HG03064 (cell line): ENCODE data around the gene SMYD3.
"Not testable (repeated sequence)": the region's sequence is repeated elsewhere in the genome, so short reads cannot be mapped to it uniquely, and the experiment has no call there.

ENCODE experiments used
- ATAC-seq: cut with Tn5 transposase; IDR thresholded peaks from one replicate; pipeline ENCODE4 v1.9.1; 2021; ENCODE audit warnings: low read depth; ENCODE audit not compliant: unreplicated experiment

The SMYD3 gene

DNA sequence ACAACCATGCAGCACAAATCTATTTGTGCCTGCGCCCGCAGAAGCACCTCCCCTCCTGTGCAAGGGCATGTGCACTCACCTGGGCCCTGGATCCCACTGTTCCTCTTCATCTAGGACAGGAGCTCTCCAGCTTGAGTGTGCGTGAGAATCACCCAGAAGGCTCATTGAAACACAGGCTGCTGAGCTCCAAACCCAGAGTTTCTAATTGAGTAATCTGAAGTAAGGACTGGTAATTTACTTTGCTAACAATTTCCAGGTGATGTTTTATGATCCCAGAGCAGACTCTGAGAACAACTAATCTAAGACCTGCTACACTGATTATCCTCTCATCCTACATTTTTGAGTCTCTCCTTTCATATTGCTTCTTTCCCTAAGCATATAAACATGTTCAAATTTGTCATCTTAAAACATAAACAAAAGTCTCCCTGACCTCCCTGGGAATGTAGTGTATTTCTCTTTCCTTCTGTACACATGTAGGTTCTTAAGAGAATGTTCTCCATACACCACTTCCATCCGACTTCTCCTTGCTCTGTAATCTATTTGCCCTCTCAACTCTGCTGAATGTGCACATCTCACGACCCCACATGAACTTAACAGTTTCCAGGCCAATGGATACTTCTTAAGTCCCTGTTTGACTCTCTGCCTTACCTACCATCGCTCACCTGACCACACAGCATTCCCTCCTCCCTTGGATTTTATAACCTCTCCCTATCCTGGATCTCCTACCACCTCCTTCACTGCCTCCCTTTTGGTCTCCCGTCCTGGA lies 522.5 kb downstream of the SMYD3 start:
- ATAC-seq = no peak

DNA sequence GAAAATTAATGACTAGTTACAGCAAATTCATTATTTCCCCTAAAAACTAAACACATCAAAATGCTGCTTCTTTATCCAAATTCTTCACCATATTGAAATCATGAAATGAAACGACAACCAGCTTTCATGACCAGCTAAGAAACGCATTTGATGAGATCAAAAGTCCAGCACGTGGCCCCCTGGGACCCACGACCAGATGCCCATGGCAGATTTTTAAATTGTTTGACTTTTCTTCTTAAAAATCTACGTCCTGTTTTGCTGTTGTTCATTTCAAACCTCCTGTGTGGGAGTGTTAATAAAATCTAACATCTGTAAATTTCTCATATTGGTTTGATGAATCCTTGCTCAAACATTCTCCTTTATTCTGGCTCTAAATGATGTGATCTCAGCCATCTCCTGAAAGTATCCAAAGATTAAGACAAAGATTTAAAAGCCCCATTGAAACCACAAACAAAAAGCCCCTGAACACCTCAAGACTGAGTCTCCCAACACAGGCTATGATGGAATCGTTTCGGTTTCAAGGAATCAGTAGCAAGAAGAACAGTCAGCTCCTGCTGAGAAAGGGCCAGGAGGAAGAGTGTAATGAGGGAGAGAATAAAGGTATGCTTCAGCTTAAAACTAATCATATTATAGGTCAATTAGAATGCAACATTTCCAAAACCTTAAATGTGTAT lies 523.6 kb downstream of the SMYD3 start:
- no peak for ATAC-seq

DNA sequence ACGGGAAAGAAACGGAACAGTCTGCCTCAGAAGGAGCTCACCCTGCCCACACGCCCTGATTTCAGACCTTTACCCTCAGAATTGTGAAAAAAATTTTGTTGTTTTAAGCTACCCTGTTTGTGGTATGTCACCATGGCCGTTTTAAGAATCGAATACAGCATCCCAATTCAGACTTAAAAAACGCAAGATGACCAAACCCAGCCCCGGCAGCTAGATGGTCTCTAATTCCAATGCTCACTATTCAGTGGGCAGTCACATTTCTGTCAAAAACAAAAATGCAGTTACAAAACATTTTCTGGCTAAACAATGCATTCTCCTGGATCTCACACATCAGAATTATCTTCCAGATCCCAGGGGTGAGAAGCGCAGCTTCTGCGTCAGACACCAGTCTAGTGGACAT lies 527.5 kb downstream of the SMYD3 start:
- no peak for ATAC-seq

DNA sequence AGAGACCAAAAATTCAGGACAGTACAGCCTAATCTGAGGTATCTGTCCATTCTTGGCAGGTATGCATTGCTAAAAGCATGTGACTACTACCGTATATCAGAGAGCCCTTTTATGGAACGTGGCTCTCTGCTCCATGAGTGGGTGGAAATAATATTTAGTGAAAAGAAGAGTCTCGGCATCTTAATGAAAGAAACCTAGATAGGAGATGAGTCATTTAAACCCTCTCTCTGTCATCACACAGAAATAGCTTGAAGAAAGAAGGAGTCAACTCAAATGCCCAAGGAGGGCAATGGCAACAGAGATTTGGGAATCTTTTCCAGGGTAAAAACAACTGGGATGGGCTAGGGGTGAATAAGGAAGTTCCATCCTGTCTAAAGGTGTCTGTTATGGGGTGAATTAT lies 528.2 kb downstream of the SMYD3 start:
- ATAC-seq = no peak

DNA sequence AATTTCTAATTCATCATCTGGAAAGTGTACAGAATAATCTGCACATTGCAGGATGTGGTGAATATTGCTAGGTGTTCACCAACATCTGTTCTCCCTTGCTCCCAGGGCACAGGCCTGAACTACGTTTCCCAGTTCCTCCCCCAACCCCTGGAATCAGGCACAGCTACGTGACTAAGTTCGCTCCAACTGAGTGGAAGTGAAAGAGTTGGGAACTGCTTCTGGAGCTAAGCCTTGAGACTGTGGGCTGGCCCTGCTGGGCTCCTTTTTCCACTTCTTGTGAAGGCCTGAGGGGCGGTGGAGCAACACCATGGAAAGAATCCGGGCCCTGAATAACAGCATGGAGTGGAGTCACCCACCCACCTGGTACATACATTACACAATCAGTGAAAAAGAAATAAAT lies 534.6 kb downstream of the SMYD3 start:
- ATAC-seq = no peak

DNA sequence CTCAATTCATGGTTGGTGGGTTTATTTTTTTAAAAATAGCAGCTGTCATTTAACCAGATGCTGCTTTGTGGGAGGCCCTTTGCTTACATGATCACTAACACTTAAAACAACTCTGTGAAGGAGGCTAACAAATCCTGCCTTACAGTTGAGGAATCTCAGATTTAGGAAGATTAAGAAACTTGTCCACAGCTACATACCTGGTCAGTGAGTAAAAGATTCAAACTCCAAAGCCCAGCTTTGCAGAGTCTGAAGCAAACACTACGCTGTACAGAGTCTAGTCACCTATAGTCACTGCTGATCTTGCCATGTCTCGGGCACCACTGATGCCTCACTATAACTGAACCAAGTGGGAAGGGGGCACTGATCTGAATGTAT lies 535.4 kb downstream of the SMYD3 start:
- ATAC-seq = no peak

DNA sequence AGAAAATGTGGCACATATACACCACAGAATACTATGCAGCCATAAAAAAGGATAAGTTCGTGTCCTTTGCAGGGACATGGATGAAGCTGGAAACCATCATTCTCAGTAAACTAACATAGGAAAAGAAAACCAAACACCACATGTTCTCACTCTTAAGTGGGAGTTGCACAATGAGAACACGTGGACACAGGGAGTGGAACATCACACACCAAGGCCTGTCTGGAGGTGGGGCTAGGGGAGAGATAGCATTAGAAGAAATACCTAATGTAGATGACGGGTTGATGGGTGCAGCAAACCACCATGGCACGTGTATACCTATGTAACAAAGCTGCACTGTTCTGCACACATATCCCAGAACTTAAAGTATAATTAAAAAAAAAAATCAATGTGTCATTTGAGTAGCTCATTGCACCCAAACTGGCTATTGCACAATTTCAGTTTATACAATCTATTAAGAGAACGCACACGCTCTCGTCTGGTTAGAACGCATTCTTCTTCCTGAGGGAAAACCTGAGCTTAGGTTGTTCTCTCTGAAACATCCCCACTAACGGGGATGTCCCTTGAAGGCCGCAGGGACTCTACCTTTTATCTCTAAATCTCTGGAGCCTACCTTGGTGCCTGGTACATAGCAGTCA lies 535.9 kb downstream of the SMYD3 start:
- ATAC-seq = not testable (repeated sequence)

DNA sequence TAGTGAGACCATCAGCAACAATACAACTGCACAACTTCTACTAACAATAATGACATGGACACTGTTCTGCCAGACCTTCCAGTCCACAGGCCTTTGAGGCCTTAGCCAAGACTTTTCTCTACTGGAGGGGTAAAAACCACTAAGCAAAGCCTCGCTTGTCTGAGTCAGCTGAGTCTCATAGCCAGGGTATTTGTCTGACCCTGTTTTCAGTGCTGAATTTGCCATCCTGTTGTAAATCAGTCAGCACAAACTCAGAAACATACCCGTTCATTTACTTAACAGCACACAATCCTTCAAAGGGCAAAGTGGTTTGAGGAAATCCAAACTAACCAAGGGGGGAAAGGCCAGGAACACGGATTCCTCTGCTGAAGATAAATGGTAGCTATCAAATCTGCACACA lies 537.8 kb downstream of the SMYD3 start:
- no peak for ATAC-seq

DNA sequence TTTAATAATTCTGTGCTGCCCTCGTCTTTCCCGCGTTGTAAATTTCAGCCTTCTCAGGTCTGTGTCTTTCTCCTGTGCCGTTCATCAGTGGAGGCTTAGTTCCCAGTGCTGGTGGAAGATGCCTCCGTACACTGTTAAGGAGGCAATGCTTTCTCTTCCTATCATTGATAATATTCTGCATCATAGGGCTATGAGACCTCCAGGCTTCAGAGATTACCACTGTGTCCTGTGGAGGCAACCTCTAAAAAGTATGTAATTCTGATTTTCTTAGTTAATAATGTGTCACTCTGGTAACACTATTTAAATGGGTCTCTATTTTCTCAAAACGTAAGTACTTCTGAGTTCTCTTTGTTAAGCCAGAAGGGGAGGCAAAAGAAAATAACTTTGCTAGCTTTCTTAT lies 538.3 kb downstream of the SMYD3 start:
- ATAC-seq = no peak

DNA sequence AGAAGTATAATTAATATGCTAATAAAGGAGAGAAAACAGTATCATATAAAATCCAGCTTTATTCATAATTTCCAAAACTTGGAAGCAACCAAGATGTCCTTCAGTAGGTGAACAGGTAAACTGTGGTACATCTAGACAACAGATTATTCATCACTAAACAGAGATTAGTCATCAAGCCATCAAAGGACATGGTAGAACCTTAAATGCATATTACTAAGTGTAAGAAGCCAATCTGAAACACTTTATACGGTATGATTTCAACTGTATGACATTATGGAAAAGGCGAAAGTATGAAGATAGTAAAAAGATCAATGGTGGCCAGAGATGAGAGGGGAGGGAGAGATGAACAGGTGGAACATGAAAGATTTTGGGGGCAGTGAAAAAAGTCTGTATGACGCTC lies 541.7 kb downstream of the SMYD3 start:
- no peak for ATAC-seq

DNA sequence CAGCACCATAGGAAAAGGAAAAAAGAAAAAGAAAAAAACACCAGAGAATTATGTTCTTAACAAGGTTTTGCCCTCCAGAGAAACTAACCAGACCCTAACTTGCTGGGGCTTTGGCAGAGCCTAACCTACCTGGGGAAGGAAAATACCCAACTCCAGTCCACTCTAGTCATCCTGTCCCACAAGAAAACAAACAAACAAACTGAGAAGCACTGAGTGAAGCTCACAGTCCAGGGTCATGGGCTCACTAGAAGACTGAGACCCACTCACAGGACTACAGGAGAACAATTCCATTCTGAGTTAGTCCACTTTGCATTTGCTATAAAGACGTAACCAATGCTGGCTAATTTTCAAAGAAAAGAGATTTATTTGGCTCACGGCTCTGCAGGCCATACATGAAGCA lies 543.4 kb downstream of the SMYD3 start:
- no peak for ATAC-seq

DNA sequence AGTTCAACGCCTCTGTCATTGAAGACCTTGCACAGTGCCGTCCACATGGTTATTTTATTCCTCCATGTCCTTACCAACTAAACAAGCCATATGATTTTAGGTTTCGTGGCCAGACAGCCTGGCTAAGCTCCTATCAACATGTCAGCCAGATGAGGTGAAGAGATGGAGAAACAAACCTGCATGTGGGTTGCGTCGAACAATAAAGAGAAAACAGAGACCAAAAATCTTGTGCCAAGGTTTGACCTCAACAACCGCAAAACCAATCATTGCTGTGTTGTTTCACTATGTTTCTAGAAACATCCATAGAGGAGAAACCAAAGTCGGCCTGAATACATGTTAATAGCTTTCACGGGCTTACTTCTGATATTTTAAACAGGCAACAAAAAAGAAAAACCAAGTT lies 544.6 kb downstream of the SMYD3 start:
- ATAC-seq = no peak

DNA sequence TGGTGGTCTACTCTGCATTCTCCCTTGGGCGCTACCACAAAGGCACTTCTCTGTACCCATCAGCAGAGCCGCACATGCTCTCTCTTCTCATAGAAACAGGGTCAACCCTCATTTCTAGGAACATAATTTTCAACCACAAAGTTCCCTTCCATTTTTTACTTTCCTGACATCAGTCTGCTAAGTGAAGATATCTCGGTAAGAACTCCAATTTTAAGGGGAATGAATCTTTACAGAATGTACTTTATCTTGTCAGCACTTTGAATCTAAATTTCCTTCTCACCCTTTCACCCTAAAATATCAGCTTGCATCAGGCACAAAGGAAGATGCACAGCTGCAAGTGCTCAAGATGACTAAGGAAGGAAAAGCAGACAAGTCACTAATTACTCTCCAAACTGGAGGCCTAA lies 545.9 kb downstream of the SMYD3 start:
- ATAC-seq = no peak

DNA sequence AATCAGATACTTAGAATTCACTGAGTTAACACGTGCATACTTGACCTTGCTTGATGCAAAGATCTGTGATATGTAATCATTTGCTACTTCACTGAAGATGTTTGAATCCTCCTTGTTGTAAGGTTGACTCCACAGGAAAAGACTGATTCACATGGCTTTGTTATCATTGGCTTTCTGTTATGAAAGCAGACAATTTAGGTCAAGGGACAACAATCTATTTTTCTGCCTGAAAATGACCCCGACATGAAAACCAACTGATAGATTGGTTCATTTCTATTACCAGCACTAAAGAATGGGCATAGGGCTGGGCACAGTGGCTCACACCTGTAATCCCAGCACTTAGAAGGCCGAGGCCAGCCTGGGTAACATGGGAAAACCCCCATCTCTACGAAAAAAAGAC lies 546.9 kb downstream of the SMYD3 start:
- ATAC-seq = no peak

DNA sequence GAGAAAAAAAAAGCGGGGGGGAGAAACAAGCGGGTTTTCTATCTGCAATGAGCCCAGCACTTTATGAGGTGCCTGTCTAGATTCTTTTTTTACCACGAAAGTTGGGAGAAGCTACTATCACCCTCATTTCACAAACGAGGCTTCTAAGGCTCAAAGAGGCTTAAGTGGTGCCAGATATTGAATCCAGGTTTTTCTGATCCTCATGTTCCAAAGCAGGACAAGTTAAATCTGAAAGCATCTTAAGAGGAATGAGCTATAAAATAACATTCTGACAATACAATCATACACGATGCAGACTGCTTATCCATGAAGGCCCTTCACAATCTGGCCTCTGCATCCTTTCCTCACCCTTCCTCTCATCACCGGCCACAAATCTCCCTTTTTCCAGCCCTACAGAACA lies 549.1 kb downstream of the SMYD3 start:
- ATAC-seq = no peak

DNA sequence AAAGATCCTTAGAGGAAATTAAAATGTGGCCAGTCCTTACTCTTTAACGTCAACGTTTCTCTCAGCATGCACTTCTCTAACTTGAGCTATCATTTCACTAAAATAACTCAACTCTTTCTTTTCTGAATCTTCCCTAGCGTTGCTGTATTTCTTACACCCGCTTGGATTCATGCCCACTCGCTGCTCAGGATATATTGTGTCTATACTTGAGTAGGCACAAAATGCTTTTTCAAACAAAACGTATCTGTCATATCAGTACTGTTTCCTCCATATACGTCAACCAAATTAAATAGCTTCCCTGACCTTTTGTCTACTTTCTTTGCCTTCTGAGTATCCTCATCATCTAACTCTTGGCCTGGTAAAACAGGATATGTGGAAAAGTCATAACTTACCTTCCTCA lies 549.7 kb downstream of the SMYD3 start:
- no peak for ATAC-seq

DNA sequence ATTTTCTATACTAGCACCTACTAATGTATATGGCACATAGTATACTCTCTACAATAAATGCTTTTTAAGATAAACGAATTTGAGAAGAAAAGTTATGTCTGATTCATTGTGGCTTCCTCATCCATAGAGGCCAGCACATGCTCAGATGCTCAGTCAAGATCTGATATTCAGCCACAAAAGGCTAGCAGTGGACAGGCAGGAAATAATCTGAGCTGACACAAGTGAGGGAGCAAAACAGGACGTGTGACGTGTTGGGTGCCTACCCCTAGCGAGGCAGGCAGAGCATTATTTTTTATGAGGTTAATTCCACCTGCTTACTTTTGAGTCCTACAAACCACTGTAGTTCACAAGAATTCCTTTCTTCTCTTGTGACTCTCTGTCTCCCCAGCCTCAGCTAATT lies 550.9 kb downstream of the SMYD3 start:
- no peak for ATAC-seq

DNA sequence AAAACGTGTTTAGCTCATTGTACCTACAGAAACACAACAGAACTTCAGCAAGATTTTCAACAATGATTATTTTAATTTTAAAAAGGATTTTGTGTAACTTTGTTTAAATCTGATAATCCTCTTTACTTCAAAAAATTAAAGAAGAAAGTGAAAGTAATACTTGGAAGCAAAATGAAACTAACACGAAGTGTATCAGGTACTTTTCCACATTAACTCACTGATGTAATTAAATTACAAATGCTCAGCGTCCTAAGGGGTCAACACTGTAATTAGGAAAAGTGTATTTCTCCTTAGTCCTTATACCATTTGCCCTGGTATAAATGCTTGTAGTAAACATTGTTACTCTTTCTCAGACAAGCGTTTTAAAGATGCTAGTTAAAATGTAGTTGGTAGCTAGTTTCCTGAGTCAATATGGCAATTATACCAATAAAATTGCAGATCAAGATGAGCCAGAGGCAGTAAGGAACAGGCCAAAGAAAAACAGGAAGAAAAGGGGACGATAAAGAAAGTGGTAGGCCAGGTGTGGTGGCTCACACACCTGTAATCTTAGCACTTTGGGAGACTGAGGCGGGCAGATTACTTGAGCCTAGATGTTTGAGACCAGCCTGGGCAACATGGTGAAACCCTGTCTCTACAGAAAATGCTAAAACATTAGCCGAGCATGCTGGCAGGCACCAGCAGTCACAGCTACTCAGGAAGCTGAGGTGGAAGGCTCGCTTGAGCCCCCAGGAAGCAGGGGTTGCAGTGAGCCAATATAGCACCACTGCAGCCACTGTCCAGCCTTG lies 553.0 kb downstream of the SMYD3 start:
- peak; percentile 53 for ATAC-seq

DNA sequence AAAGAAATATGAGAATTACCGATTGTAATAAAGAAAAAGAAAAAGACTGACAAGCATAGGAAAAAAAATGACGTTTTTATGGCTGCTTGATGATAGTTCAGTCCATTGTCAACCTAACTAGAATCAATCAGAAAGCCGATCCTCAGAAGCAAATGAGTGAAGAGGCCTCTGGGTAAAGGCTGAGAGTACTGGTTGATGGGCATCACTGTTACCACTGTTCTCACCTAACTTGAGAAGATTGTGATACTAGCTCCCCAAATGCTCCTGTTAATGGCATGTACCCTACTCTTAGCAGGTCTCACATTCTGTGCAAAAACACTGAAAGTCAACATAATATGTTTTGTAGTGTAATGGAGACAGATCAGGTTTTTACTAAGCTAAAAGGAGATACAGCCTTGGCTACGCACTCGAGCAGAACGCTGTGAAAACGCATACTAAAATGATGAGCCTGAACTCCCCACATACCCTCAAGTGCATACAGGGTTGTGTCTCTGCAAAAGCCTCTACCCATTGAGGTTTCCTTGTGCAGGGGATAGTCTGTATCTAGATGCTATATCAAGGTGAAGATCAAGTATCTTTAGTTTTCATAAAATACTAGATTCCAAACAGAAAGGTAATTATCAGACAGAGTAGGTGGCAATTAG lies 554.6 kb downstream of the SMYD3 start:
- no peak for ATAC-seq

DNA sequence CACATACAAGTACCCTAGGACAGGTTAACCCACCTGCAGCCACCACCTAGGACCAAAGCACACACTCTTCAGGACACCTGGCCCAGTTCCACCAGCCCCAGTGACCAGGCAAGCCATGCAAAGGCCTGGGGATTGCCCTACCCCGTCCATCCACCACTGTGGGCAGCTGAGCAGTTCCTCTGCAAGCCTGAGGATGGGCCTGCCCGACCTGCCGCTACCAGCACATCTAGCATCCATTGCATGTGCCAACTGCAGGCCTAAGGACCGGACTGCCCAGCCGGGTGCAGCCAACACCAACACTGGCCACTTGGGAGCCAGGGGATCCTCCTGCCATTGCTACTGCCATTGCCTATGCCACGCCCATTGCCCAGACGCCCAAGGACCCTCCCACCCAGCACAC lies 558.3 kb downstream of the SMYD3 start:
- no peak for ATAC-seq

DNA sequence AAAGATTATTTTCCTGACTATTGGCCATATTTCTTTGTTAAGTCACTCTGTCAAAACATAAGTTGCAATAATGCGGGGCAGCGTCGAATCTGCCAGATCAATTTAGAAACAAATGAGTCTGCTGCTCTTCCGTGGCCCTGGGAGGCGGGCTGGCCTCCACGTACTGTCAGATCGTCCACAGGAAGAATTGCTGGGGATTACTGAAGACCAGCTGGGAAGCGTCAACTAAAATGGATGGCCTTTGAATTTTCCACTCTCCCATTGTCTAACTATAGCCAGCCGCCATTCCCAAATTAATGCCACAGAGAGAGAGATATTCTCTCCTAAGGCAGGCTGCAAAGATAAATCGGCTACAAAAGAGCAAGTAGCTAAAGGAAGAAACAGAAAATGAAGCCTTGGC lies 560.2 kb downstream of the SMYD3 start:
- ATAC-seq = no peak
